EH (cell line): ENCODE measurements around the gene CES2.
"Not testable (repeated sequence)": the region's sequence is repeated elsewhere in the genome, so short reads cannot be mapped to it uniquely, and the experiment has no call there.

ENCODE experiments used
- DNase-seq: peaks from one replicate; pipeline ENCODE4 v3.0.0-alpha.2; 2015; ENCODE audit warnings: low read depth

Gene CES2, protein sequence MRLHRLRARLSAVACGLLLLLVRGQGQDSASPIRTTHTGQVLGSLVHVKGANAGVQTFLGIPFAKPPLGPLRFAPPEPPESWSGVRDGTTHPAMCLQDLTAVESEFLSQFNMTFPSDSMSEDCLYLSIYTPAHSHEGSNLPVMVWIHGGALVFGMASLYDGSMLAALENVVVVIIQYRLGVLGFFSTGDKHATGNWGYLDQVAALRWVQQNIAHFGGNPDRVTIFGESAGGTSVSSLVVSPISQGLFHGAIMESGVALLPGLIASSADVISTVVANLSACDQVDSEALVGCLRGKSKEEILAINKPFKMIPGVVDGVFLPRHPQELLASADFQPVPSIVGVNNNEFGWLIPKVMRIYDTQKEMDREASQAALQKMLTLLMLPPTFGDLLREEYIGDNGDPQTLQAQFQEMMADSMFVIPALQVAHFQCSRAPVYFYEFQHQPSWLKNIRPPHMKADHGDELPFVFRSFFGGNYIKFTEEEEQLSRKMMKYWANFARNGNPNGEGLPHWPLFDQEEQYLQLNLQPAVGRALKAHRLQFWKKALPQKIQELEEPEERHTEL

DNA sequence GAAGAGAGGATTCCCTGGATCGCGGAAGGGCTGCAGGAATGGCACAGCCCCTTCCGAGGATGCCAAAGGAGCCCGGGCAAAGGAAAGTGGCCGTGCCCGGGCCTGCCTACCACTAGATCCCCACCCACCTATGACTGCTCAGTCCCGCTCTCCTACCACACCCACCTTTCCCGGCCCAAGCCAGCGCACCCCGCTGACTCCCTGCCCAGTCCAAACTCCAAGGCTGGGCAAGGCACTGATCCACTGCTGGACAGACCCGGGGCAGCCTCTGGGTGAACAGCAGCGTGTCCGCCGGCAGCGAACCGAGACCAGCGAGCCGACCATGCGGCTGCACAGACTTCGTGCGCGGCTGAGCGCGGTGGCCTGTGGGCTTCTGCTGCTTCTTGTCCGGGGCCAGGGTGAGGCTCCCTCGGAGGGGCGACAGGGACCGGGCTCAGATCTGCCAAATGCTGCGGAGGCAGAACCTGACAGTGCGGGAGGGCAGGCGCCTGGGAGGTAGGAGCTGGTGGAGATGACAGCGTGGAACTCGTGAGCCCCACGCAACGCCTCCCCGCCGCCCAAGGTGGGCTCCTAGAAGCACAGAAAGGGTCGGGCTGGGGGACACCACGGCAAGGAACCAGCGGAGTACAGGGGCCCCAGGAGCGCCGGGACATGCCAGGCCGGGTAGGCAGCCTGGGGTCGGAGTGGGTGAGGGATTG, at the start of gene CES2:
CES2 (plus strand) TSS at position 203 of the 698 bp plus-strand sequence; CDS start at position 323, 120 bp downstream.
- DNase-seq = peak; percentile 53

DNA sequence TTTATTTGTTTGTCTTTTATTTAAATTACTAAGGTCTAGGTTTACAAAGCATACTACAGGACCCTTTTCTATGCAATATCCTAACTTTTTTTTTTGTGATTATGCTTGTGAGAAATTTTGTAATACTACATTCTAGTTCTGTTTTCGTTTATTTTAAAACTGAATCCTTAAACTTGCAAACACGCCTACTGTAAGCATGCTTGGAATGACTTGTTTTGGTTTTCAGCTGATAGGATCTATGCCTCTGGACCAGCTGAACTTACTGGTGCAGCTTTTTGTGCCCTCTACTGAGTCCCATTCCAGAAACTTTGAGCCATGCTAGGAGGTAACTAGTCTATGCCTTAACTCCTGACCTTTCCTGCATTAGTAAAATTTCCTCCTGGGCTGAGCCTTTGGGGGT, 49.0 kb upstream of the CES2 start:
- DNase-seq = peak; percentile 73

DNA sequence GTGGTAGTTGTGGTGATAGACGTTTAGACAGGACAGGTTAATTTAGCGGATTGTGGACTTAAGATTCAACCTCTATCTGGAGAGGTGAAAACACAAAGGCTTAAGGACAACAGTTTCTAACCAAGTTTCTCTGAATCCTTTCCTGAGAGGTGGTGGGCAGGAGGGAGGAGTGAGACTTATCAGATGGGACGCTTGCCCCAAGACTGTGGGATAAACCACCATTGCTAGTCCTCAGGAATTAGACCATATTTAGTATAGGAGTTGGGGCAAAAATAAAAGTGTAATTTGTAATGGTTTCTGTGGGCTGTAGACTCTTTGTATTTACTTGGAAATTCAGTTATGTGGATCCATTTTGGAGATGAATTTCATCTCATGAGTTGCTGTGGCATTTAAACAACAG, 48.4 kb upstream of the CES2 start:
- peak; percentile 32 for DNase-seq

DNA sequence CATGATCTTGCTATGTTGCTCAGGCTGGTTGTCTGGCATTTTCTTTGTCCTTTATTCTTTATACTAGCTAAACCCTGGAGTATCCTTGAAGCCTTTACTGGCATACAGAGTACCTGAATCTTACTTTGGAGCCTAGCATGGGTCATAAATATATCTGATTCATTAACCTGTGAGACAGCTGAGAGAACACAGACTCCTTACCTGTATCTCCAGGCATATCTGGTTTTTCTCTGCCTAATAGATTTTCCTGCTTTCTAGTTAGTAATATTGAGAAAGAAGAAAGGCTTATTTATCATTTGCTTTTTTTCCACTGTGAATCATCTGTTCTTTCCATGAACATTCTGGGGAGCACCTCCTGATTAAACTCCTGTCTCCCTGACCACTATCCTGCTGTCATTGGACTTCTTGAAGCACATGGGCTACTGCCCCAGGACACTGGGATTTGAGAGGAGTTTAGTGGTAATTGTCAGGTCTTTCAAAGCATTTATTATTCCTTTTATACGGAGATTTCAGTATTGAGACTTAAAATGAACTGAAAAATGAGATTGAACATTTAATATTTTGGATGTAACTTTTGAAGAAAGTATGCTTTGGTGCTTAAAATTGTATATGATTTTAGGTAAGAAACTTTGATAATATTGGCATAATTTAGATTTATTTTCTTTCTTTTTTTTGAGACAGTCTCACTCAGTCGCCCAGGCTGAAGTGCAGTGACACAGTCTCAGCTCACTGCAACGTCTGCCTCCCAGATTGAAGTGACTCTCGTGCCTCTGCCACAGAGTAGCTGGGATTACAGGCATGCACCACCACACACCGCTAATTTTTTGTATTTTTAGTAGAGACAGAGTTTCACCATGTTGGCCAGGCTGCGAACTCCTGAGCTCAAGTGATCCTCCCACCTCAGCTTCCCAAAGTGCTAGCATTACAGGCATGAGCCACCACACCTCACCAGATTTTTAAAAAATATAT, 46.4 kb upstream of the CES2 start:
- no peak for DNase-seq

DNA sequence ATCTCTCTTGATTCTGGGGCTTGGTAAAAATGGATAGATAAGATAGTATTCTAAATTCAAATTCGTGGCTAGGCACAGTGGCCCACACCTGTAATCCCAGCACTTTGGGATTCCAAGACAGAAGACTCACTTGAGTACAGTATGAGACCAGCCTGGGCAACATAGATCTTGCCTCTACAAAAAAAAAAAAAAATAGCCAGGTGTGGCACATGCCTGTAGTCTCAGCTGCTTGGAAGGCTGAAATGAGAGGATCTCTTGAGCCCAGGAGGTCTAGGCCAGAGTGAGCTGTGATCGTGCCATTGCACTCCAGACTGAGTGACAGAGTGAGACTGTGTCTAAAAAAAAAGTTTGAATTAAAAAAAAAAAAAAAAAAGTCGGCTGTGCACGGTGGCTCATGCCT, 45.7 kb upstream of the CES2 start:
- DNase-seq = no peak

DNA sequence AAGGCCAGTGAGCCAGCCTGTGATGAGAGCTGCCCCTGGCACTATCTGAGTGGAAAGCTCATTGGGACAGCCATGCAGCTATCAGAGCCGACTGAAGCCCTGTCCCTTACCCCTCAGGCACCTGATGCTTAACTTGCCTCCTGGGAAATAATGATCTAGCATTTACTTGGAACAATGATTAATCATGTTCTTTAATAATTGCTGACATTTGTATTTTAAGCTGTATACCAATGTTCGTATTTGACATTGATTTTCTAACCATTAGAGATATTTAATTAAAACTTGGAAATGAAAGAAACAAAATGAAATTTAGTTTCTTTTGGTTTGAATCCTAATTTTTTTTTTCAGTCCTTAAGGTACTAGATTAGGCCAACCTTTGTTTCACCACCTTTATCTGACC, 44.5 kb upstream of the CES2 start:
- no peak for DNase-seq

DNA sequence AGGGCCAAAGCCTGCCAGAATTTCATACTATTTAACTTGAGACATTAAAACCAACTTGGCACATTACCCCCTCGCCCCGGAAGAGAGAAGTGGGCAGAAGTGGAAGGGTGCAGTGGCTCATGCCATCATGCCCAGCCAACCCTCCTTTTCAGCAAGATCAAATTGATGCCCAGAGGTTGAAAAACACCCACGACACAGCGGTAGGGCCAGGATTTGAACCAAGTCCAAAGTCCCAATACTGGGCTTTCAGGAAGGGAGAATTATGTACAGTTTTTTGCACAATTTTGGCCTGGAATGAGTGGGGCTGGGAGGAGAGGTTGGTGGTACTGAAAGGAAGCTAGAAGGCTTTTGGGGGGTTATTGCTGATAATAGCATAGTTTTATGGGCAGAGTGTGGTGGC, 44.0 kb upstream of the CES2 start:
- DNase-seq = no peak

DNA sequence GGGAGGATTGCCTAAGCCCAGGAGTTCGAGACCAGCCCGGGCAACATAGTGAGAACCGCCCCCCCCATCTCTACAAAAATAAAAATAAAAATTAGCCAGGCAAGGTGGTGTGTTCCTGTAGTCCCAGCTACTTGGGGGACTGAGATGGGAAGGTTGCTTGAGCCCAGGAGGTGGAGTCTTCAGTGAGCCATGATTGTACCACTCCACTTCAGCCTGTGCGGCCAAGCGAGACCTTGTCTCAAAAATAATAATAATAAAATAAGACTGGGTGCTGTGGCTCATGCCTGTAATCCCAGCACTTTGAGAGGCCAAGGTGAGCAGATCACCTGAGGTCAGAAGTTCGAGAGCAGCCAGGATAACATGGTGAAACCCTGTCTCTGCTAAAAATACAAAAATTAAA, 43.5 kb upstream of the CES2 start:
- DNase-seq = no peak

DNA sequence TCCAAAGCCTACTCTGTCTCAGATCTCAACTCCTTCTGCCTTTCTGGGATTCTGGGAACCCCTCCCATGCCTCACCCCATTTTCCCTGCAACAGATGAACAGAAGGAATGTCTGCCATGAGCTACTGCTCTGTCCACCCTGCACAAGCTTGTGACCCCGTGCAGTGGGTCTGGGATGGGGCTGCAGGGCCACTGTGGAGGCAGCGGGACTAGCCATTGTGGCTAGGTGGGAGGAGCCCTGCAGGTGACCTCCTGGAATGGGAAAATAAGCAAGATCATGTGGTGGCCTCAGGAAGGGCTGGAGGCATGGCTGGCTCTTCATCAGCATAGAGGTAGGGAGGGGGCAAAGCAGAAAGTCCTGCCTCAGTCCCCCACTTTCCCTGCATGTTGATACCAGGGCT, 41.3 kb upstream of the CES2 start:
- no peak for DNase-seq

DNA sequence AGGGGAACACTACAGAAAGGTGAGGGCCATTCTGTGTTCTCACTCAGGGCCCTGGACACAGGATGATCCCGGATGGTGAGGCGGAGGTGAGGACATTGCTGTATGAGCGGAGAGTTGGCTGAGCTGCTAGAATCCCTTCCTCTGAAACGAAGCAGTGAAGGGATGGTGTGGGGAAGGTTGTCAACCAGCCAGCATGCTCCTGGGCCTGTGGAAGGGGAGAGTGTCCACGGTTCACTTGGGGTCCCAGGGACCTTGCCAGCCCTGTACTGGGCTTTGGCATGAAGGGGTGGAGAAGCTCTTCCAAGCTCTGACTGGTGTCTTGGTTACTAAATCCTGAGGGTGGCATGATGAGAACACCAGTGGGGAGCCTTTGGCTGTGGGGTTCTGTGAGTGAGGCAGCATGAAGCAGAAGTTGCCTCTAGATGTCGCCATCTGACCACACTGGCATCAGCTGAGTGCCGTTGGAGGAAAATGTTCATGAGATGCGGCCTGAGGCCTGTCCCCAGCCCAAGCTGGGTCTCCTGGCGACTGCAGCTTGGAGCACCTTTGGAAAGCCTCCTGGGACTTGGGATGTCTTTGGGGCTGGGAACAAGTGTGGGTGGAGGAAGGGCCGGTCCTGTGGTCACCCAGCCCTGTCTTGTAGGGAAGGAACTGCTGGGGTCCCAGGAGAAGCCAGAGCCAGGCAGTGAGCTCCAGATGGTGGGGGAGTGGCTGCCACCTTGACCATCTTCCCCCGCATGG, 40.2 kb upstream of the CES2 start:
- peak; percentile 79 for DNase-seq

DNA sequence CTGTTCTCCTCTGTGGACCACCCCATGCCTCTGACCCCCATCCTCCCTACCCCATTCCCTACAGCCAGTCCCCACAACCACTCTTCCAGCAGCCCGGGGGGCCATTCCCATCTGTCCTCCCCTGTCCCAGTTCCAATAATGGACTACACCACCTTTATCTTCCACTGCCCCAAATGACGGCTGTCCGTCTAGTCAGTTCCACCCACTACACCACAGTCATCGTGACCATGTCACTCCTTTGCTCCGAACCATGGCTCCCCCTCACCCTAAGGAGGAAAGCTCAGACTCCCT, 39.7 kb upstream of the CES2 start:
- no peak for DNase-seq

DNA sequence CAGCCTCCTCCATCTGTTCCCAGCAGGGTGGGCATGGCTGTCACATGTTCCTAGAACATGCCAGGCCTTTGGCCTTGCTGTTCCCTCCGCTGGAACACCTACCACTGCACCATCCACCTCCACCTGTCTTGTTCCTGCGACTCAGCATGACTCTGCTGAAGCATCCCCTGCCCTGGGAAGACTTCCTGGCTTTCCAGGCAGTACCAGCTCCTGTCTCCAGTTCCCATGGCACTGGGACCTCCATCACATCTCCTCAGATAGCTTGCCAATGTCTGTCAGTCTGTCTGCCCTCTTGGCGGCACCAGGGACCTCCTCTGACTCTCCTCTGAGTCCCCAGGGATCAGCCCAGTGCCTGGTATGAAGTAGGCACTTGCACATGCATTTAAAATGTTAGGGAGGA, 39.3 kb upstream of the CES2 start:
- no peak for DNase-seq

DNA sequence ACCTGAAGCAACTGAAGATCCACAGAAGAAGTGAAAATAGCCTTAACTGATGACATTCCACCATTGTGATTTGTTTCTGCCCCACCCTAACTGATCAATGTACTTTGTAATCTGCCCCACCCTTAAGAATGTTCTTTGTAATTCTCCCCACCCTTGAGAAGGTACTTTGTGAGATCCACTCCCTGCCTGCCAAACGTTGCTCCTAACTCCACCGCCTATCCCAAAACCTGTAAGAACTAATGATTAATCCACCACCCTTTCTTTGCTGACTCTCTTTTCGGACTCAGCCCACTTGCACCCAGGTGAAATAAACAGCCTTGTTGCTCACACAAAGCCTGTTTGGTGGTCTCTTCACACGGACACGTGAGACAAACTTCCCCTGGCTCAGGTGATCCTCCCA, 38.6 kb upstream of the CES2 start:
- not testable (repeated sequence) for DNase-seq

DNA sequence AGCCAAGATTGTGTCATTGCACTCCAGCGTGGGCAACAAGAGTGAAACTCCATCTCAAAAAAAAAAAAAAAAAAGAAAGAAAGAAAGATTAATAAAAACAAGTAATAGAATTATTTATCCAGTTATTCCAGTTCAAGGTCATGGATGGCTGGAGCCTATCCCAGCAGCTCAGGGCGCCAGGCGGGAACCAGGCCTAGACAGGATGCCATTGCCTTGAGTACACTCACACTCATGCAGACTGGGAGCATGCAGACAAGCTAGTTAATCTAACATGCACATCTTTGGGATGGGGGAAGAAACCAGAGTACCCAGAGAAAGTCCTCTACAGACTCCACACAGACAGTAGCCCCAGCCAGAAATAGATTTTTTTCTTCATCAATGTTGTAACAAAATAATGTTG, 37.1 kb upstream of the CES2 start:
- DNase-seq = peak; percentile 78

DNA sequence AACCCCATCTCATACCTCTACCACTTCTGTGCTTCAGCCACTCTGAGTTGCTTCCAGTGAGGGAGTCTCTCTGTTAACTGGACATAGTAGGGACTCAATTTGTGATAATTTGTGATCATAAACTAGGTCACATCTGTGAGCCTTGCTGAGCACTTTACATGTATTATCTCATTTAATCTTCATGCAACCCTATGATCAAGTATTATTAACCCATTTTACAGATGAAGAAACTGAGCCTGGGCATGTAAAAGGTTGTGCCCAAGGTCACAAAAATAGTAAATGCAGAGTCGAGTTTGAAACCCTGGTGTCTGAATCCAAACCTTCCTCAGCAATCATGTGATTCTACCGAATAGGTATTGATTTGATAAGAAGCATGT, 36.4 kb upstream of the CES2 start:
- DNase-seq = no peak

DNA sequence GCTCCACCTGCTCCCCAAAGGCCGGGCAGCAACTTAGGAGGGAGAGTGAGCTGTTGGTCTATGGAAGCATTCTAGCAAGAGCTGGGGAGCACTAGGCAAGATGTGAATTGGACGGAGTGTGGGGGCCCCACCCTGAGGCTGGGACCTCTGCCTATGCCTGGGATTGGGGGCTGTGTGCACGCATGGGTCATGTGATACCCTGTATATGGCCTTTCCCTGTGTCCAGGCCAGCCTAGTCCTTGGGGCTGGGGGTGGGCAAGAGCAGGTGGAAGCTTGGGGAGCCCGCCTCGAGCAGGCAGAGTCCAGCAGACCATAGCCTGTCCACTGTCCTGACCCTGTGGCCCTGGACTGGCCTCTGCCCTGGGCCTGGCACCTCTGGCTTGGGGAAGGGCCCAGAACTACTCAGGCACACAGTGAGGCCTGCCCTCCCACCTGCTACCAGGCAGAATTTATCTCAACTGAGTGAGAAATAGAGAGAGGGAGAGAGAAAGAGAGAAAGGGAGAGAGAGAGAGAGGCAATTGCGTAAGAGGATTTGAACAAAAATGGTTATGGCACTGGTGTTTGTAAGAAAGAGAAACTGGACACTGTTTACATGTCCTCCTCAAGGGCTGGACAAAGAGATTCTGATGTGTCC, 35.9 kb upstream of the CES2 start:
- DNase-seq = peak; percentile 64

DNA sequence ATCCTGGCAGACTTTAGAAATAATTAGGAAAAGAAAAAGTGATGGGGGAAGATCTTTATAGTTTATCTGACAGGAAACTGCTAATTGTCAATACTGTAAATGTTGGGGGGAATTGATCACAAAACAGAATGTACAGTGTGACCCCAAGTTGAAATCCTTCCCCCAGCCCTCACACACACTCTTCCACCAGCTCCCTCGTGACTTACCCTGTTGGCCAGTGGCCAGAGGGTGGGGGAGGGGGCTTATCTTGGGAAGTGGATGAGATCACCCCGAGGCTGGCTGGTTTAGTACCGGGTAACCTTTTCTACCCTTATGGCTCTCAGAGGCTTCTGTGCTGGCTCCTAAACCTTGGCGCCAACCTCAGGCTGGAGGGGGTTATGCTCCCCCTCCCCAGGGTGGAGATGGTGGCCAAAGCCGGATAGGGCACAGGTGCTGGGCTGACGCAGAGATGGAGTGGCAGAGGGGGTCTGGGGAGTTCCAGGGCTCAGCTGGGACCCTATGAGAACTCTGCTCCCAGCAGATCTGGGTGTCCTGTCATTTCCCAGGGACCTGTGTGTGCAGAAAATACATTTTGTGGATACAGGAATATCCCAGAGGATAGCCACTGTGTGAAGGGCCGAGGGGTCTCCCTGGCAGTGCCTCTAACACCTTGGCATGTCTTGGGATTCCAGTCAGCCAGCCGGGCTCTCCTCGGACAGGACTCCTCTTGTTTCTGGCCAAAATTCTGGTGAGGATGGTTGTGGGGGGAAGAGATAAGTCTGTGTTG, 35.2 kb upstream of the CES2 start:
- DNase-seq = peak; percentile 78

DNA sequence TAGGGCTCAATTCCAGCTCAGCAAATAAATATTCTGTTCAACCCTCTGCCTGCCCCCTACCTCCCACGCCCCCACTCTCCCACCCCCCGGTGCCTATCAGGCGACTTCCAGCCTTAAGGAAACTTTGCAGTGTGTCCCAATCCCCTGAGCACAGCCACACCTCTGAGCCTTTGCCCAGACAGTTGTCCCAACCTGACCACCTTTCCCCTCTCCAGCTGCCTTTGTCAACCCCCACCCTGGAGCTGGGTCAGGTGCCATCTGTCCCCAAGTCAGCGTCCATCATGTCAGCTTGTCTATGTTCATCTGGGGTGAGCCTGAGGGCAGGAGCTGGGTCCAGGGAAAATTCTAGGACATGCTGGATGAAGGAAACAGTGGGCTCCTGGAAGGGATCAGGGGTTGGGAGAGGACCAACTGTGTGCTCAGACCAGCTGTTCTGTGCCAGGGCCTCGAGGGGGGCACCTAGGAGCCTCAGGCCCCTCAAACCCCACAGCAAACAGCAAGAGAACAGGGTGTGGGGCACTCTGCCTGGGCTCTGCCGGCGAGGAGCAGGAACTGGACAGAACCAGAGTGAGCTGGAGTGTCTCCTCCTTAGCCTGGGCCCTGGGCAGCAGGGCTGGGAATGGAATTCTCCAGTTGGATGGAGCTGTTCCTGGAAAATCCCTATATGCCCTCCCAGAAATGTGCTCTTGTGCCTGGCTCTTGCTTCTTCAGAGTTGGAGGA, 34.4 kb upstream of the CES2 start:
- DNase-seq = peak; percentile 26

DNA sequence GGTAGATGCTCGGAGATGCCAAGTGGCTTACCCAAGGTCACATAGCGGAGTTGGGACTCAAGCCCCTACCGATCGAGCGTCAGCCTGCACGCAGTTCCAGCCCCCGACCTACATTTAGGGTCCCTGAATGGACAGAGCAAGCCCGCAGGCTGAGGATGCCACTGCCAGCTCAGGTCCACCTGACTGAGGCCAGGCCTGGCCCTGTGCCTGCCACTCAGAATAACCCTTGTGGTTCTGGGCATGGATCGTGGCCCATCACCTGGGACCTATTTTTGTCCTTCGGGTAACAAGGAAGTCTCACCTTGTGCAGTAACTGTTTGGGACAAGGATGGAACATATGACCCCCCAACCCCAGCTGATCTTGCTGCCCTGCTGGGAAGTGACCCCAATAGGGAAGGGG, 33.7 kb upstream of the CES2 start:
- DNase-seq = no peak
